Natural killer cell treated with Interleukin-12 subunit alpha and Interleukin-12 subunit beta and Interleukin-15 and Interleukin-18, amount 100 ng/mL, for 72 hours (primary cell): Measurements from ENCODE around the gene P2RX1. TPM values are rescaled to one million over a fixed set of nuclear protein-coding genes. Genes with fewer than 3 reads are reported as not detected.
A peak's percentile ranks its signal among the peaks of the same experiment; 100 is the strongest.

ENCODE experiments used
- ATAC-seq, 2 donors: fragments of 150-1000 bp; cut with Tn5 transposase in 1 of 2; sonication (Bioruptor Pico), chemical (Tn5 transposase) in 1 of 2; 2 replicates each; pipeline ENCODE4 v1.10.0; 2021
- DNase-seq: peaks from one replicate; pipeline ENCODE4 v3.0.0; 2022; ENCODE audit warnings: low spot score
- H3K27ac Mint-ChIP-seq, 2 donors: 1 replicate in 1 of 2; 2 replicates in 1 of 2; pipeline ENCODE4 v1.8.0; 2022; ENCODE audit warnings: mixed read lengths in 2 of 2, mild to moderate bottlenecking in 1 of 2, moderate library complexity in 1 of 2
- H3K27me3 Mint-ChIP-seq, 2 donors: 1 replicate in 1 of 2; 2 replicates in 1 of 2; pipeline ENCODE4 v1.8.0; 2022; ENCODE audit warnings: mixed read lengths in 2 of 2
- H3K36me3 Mint-ChIP-seq: one replicate; pipeline ENCODE4 v1.8.0; 2022; ENCODE audit warnings: mixed read lengths
- H3K4me1 Mint-ChIP-seq, 2 donors: 1 replicate in 1 of 2; 2 replicates in 1 of 2; pipeline ENCODE4 v1.8.0; 2022; ENCODE audit warnings: low read depth in 2 of 2, mixed read lengths in 2 of 2, mild to moderate bottlenecking in 1 of 2
- H3K4me3 Mint-ChIP-seq: one replicate; pipeline ENCODE4 v1.8.0; 2022; ENCODE audit warnings: mixed read lengths
- H3K9me3 Mint-ChIP-seq: 2 replicates; pipeline ENCODE4 v1.8.0; 2022; ENCODE audit warnings: mixed read lengths
- total RNA-seq, 2 donors: library from RNA; stranded (reverse); gene quantifications; one replicate each; pipeline ENCODE4 v1.2.3, GENCODE V29; 2022

The P2RX1 gene
- total RNA-seq, 2 donors from 2014 or later, result 3.9 TPM

DNA sequence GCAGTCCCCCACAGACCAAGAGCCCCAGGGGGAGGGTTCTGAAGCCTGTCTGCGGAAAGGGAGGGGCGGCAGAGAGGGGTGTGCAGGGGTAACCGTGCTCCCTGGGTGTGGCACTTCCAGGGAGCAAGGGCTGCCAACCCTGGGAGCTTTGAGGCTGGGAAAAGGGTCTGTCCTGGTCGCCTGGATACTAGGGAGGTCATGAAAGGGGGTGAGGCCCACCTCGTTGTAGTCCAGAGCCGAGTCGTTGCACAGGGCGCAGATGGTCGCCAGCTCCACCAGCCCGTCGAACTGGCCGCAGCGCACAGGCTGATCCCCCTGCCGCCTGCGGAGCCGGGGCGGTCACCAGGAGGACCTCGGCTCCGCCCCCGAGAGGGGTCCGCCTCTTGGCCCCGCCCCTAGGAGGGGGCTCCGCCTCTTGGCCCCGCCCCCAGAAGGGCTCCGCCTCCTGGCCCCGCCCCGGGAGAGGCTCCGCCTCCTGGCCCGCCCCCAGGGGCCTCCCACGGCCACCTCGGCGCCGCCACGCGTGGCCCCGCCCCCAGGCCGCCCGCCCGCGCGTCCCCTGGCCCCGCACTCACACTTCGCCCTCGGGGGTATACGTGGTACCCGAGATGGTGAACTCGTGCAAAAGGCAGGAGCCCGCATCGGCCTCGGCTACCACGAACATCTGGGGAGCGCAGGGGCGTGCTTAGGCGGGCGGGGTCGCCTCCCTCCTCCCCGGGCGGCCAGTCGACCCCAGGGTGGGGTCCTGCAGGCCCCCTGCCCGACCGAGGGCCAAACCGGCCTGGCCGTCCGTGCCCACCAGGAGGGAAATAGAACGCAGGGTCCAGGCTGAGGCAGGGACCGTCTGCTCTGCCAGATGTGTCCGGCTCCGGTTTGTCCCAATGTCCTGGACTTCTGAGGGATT lies 28.5 kb upstream of the P2RX1 start:
- H3K9me3 Mint-ChIP-seq, result no peaks in the 10 kb centered on the region
- ATAC-seq (peak; percentile 80 to 85), DNase-seq (no peak)
- no peak overlapping the region for H3K4me3 Mint-ChIP-seq
- H3K36me3 Mint-ChIP-seq, result peaks cover 5% of the 10 kb centered on the region
- H3K27me3 Mint-ChIP-seq, result no peaks in the 10 kb centered on the region
- H3K27ac Mint-ChIP-seq, result no peak overlapping the region
- H3K4me1 Mint-ChIP-seq, result peaks cover 0 to 10% of the 10 kb centered on the region in 2 donors

DNA sequence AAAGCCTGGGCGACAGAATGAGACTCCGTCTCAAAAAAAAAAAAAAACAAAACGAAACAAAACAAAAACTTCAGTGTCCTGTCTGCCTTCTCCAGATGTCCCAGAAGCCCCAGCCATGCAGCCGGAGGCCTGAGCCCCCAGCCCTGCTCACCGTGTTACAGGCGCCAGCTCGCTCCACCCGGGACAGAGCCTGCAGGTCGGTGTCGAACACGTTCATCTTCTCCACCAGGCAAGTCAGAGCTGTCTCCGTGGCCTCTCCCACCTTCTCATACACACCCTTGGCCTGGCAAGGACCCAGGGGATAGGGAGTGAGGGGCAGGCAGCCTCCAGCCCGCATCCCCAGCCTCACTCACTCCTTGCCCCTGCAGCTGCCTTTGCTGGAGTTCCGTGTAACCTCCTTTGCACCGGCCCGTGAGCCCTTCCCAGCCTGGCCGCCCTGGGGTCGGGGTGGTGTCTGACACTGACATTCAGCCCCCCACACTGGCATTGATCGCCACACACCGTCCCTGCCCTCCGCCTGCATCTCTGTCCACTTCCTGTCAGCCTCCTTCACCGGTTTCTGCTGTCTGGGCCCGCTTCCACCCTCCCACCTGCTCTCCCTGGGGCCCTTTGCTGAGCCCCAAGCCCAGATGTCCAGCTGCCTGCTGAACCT lies 27.1 kb upstream of the P2RX1 start:
- Mint-ChIP-seq H3K9me3 (no peaks in the 10 kb centered on the region), H3K4me3 (no peak overlapping the region), H3K27ac (no peak overlapping the region), H3K27me3 (no peaks in the 10 kb centered on the region), H3K36me3 (peaks cover 11% of the 10 kb centered on the region), H3K4me1 (peaks cover 0 to 9% of the 10 kb centered on the region in 2 donors)
- no peak for DNase-seq
- no peak for ATAC-seq

DNA sequence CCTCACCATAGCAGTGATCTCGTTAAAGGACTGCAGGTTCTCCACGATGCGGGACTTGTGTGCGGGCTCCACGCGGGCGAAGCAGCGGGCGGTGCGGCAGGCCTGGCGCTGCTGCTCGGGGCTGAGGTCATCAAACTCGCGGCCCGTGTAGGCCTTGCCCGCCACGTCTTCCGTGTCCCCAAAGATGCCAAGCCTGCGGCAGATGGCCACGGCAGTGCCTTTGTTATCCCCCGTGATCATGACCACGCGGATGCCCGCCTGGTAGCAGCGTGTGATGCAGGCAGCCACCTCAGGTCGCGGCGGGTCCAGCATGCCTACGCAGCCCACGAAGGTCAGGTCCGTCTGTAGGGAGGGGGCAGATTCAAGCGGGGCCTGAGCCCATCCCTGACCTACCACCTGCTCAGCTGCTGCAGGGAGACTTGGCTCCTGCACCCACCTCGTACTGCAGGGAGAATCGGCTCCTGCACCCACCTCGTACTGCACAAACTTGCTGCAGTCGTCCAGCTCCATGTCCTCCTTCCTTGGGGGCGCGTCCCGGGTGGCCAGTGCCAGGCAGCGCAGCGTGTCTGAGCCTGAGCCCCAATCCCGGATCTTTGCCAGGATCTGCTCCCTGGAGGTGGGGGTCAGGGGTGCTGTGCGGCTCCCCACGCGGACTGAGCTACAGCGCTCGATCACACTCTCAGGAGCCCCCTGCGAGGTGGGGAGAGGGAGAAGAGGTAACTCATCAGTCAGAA lies 24.9 kb upstream of the P2RX1 start:
- Mint-ChIP-seq H3K27me3 (no peaks in the 10 kb centered on the region), H3K27ac (no peak overlapping the region), H3K4me3 (no peak overlapping the region), H3K36me3 (peaks cover 27% of the 10 kb centered on the region), H3K4me1 (peaks cover 4 to 20% of the 10 kb centered on the region in 2 donors), H3K9me3 (no peaks in the 10 kb centered on the region)
- ATAC-seq (no peak), DNase-seq (no peak)

DNA sequence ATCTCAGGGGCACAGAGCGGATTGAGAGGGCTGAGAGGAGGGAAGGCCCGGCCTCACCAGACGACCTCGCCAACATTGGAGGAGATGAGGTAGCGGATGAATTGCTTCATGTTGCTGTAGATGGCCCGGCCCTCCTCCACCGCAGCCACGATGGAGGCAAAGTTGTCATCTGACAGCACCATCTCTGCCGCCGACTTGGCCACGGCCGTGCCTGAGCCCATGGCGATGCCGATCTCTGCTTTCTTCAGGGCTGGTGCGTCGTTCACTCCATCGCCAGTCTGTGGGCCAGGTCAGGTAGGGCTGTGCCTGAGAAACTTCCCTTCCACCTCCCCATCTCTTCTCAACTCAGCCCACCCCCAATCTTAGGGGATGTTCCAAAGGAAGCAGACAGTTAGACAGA lies 21.1 kb upstream of the P2RX1 start:
- no peak for ATAC-seq
- H3K36me3 Mint-ChIP-seq, result peaks cover 27% of the 10 kb centered on the region
- H3K27ac Mint-ChIP-seq, result peak overlapping the region in 1 of 2 donors; percentile 0
- peaks cover 4 to 16% of the 10 kb centered on the region in 2 donors for H3K4me1 Mint-ChIP-seq
- H3K9me3 Mint-ChIP-seq, result no peaks in the 10 kb centered on the region
- no peak overlapping the region for H3K4me3 Mint-ChIP-seq
- H3K27me3 Mint-ChIP-seq, result no peaks in the 10 kb centered on the region
- no peak for DNase-seq

DNA sequence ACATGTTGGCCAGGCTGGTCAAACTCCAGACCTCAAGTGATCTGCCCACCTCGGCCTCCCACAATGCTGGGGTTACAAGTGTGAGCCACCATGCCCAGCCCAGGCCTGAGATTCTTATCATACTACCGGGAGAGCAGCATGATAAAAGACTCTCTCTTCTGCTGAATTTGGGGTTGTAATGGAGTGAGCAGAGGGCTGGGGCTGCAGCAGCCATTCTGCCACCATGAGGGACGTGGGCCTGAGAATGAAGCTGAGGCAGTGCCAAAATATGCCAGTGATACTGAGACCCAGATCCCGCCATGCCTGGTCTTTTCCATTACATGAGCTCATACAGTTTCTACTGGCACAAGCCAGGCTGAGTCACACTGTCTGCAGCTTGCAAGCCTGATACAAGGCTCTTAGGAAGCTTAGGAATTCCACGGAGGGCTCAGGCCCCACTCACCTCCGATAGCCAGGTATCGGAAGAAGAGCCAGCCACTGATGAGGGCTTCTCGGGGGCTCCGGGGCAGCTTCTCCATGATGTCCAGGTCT lies 19.6 kb upstream of the P2RX1 start:
- H3K27me3 Mint-ChIP-seq, result no peaks in the 10 kb centered on the region
- H3K4me1 Mint-ChIP-seq, result peaks cover 4 to 16% of the 10 kb centered on the region in 2 donors
- ATAC-seq (no peak), DNase-seq (no peak)
- no peaks in the 10 kb centered on the region for H3K9me3 Mint-ChIP-seq
- peaks cover 27% of the 10 kb centered on the region for H3K36me3 Mint-ChIP-seq
- H3K27ac Mint-ChIP-seq, result peak overlapping the region in 1 of 2 donors; percentile 53
- H3K4me3 Mint-ChIP-seq, result no peak overlapping the region

DNA sequence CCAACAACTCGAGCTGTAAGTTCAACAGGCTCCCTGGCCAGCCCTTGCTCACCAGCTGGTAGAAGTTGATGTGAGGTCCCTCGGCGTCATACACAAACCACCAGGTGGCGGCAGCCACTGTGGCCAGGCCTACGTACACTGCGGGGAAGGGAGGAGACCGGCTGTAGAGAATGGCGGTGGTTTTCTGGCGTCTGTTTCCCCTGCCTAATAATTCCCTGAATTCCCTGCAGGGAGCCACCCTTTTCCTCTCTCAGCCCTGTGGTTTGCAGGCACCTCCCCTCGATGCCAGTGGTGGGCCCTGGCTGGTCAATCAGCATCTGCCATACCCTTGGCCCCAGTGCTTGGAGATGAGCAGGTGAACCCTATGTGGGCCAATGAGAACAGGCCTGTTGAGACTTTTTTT lies 18.9 kb upstream of the P2RX1 start:
- Mint-ChIP-seq H3K27me3 (no peaks in the 10 kb centered on the region), H3K27ac (peak overlapping the region in 1 of 2 donors; percentile 51), H3K4me1 (peaks cover 4 to 16% of the 10 kb centered on the region in 2 donors), H3K9me3 (no peaks in the 10 kb centered on the region), H3K36me3 (peaks cover 26% of the 10 kb centered on the region), H3K4me3 (no peak overlapping the region)
- peak in 1 of 2 donors; percentile 20 for ATAC-seq
- DNase-seq, result no peak

DNA sequence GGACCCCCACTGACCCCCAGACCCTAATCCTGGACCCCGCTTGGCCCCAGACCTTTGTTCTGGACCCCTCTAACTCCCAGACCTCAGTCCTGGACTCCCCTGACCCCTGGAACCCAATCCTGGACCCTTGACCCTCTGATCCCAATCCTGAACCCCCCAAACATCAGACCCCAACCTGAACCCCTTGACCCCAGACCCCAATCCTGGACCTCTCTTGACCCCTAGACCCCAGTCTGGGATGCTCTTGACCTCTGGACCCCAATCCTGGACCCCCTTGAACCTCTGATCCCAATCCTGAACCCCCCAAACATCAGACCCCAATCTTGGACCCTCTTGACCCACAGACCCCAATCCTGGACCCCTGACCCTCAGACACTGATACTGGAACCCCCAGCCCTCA lies 13.5 kb upstream of the P2RX1 start:
- H3K4me3 Mint-ChIP-seq, result no peak overlapping the region
- H3K27me3 Mint-ChIP-seq, result no peaks in the 10 kb centered on the region
- no peaks in the 10 kb centered on the region for H3K36me3 Mint-ChIP-seq

DNA sequence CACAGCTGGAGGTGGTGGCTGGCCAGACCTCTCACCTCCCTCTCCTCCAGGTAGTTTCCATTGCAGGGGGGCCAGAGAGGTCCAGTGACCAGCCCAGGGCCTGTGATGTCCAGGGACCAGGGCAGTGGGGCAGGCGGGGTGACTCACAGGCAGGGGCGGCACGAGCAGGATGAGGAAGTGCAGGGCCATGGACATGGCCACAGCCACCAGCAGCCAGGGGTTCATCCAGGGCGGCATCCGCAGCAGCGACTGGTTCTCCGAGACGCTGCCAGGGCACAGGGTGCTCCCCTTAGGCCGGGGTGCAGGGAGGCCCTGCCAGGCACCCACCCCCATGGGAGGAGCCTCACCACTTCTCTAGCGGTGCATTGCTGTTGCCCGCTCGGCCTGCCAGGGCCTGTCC lies 12.9 kb upstream of the P2RX1 start:
- Mint-ChIP-seq H3K4me3 (no peak overlapping the region), H3K9me3 (no peaks in the 10 kb centered on the region), H3K27me3 (no peaks in the 10 kb centered on the region), H3K27ac (no peak overlapping the region), H3K4me1 (no peaks in the 10 kb centered on the region), H3K36me3 (no peaks in the 10 kb centered on the region)
- ATAC-seq, result no peak
- DNase-seq, result no peak

More for the DNA sequence above, 13.5 kb upstream of the P2RX1 start:
- H3K9me3 Mint-ChIP-seq, result no peaks in the 10 kb centered on the region
- no peak for DNase-seq
- no peaks in the 10 kb centered on the region for H3K4me1 Mint-ChIP-seq
- H3K27ac Mint-ChIP-seq, result no peak overlapping the region
- no peak for ATAC-seq

DNA sequence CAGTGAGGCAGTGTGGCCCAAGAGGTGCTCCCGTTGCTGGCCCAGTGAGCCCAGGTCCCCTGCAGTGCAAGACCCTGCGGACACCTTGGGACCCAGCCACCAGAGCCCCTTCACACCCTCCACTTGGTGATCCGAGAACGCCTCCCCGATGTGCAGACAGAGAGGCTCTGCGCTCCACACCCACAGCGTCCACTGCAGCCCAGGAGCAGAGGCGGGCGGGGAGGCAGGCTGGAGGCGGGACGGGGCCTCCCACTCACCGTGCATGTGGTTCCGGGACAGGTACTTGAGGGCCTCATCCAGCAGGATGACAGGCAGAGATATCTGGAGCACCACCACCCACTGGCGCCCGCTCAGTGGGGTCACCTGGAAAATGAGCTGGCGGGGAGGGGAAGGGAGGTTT lies 12.1 kb upstream of the P2RX1 start:
- H3K27ac Mint-ChIP-seq, result no peak overlapping the region
- H3K27me3 Mint-ChIP-seq, result no peaks in the 10 kb centered on the region
- no peaks in the 10 kb centered on the region for H3K9me3 Mint-ChIP-seq
- no peaks in the 10 kb centered on the region for H3K4me1 Mint-ChIP-seq
- H3K4me3 Mint-ChIP-seq, result no peak overlapping the region
- no peak for DNase-seq
- H3K36me3 Mint-ChIP-seq, result no peaks in the 10 kb centered on the region
- ATAC-seq, result no peak

DNA sequence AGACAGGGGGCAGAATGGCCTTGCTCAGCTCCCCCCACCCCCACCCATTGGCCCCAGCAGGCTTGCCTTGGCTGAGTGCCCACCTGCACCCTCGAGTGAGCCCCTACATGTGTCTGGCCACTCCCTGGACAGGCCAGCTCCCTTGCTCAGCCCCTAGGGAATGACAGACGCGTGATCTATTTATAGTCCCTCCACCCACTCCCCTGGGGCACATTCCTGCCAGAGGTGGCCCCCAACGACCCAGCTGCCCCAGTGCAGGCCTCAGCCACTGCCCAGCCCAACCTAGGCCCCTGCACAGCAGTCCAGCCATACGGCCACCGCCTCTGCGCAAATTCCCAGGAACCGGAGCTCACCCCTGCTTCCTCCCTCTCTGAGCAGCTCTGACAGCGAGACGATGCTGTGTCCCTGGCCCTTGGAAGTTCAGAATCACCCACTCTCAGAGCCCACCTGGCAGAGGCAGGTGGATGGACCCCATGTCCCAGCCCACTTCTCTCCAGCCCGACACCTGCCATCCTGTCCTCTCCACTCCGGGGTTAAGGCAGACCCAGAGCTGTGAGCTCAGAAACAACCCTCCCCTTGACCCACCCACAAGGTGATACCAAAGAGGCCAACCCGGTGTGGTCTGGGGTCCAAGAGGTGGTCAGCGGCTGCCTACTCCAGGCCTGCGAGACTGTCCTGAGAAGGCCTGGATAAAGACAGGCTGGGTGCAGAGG lies 11.5 kb upstream of the P2RX1 start:
- DNase-seq, result no peak
- H3K4me3 Mint-ChIP-seq, result no peak overlapping the region
- no peaks in the 10 kb centered on the region for H3K27me3 Mint-ChIP-seq
- no peak overlapping the region for H3K27ac Mint-ChIP-seq
- no peaks in the 10 kb centered on the region for H3K9me3 Mint-ChIP-seq
- no peaks in the 10 kb centered on the region for H3K36me3 Mint-ChIP-seq
- no peak for ATAC-seq
- H3K4me1 Mint-ChIP-seq, result peaks cover 0 to 2% of the 10 kb centered on the region in 2 donors

DNA sequence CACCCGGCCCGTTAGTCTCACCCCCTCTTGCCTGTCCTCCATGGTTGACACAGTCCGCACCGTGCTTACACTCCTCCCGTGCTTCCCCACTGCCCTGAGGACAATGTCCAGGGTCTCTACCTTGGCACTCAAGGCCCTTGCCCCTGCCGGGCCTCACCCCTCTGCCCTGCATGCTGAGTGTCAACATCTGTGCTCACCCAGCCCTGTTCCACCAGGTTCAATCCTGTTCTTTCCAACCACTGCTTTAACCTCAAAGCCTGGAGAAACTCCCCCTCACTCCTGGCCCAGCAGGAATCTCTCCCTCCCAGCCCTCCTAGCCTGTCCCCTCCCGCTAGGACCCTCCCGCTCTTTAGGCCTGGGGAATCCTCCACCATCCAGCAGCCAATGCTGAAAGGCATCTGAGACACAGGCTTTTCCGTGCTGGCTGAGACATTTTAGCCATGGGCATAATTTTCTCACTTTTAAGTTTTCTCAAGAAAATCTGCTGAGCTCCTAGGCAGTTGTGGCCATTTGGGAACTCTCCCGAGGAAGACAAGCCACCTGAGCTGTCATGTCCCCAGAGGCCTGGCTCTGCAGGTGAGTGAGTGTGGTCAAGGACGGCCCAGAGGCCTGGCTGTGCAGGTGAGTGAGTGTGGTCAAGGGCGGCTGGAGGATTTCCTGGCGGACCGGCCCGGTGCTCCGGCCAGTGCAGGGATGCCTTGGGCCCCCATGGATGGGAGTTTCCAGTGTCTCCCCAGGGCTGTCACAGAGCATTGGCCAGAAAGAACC lies 10.8 kb upstream of the P2RX1 start:
- Mint-ChIP-seq H3K4me1 (peaks cover 0 to 3% of the 10 kb centered on the region in 2 donors), H3K36me3 (no peaks in the 10 kb centered on the region), H3K9me3 (no peaks in the 10 kb centered on the region), H3K27me3 (no peaks in the 10 kb centered on the region), H3K4me3 (no peak overlapping the region), H3K27ac (no peak overlapping the region)
- DNase-seq (no peak), ATAC-seq (no peak)

DNA sequence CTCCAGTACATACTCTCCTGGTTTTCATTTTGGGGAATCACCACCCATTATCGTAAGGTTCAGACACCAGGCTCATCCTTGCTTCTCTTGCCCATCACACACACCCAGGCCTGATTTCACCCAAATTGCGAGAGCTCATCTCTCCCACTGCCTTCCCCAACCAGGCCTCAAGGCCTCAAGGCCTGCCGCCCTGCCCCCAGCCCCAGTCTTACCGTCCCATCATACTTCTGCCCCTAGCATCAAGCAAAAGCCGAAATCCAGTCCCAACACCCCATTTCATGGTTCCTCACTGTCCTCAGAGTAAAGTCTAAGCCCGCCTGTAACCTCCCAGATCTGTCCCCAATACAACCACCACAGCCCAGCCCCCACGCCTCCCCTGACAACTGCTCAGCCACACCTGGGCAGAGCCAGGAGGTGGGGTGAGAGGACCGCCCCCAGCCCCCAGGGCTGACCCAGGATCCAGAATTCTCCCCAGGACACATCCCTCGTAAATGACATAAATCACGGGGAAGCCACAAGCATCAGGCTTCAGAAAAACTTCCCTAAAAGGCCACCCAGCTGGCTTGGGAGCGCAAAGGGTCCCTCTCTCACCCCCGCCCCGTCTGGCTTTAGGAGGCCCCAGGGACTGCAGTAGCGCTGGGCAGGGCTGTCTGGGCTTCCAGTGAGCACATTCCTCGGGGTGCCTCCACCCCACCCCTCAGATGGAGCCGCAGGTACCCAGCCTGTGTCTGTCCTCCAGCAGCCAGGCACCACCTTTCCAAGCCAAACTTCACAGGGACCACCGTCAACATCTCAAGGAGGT lies 9.6 kb upstream of the P2RX1 start:
- Mint-ChIP-seq H3K36me3 (no peaks in the 10 kb centered on the region), H3K4me1 (peaks cover 0 to 3% of the 10 kb centered on the region in 2 donors), H3K4me3 (no peak overlapping the region), H3K9me3 (no peaks in the 10 kb centered on the region), H3K27ac (peak overlapping the region in 1 of 2 donors; percentile 38), H3K27me3 (no peaks in the 10 kb centered on the region)
- DNase-seq (no peak), ATAC-seq (no peak)
